HG02763 (cell line): ENCODE results near the gene ABTB2.

Source experiments
- ATAC-seq: cut with Tn5 transposase; IDR thresholded peaks from one replicate; pipeline ENCODE4 v1.9.1; 2021; ENCODE audit warnings: mild to moderate bottlenecking, moderate library complexity; ENCODE audit not compliant: unreplicated experiment

The ABTB2 gene

GRCh38 chr11:34296412-34296811 lies 61.4 kb downstream of the ABTB2 start:
- no peak for ATAC-seq

- no peak for ATAC-seq
These were observed 65.3 kb downstream of the ABTB2 start for GRCh38 chr11:34292546-34292945.

- ATAC-seq: no peak
These were observed 65.7 kb downstream of the ABTB2 start for GRCh38 chr11:34292111-34292510.

- no peak for ATAC-seq
These were observed 66.9 kb downstream of the ABTB2 start for GRCh38 chr11:34290926-34291325.

GRCh38 chr11:34288492-34288891 lies 69.3 kb downstream of the ABTB2 start:
- no peak for ATAC-seq

- no peak for ATAC-seq
These were observed 72.9 kb downstream of the ABTB2 start for GRCh38 chr11:34284811-34285481.

GRCh38 chr11:34284156-34284555 lies 73.7 kb downstream of the ABTB2 start:
- no peak for ATAC-seq

GRCh38 chr11:34280945-34281872 lies 76.6 kb downstream of the ABTB2 start:
- no peak for ATAC-seq

- ATAC-seq: peak; percentile 55
These were observed 79.0 kb downstream of the ABTB2 start for GRCh38 chr11:34278693-34279297.

GRCh38 chr11:34278175-34278574 lies 79.6 kb downstream of the ABTB2 start:
- no peak for ATAC-seq

GRCh38 chr11:34277171-34277570 lies 80.6 kb downstream of the ABTB2 start:
- ATAC-seq: no peak

- ATAC-seq: no peak
These were observed 81.4 kb downstream of the ABTB2 start for GRCh38 chr11:34276352-34276864.

- no peak for ATAC-seq
These were observed 82.3 kb downstream of the ABTB2 start for GRCh38 chr11:34275486-34275885.

- no peak for ATAC-seq
These were observed 83.0 kb downstream of the ABTB2 start for GRCh38 chr11:34274712-34275398.

- no peak for ATAC-seq
These were observed 84.7 kb downstream of the ABTB2 start for GRCh38 chr11:34273099-34273498.

- ATAC-seq: no peak
These were observed 86.1 kb downstream of the ABTB2 start for GRCh38 chr11:34271727-34272126.

- ATAC-seq: no peak
These were observed 87.1 kb downstream of the ABTB2 start for GRCh38 chr11:34270711-34271110.

- ATAC-seq: no peak
These were observed 88.0 kb downstream of the ABTB2 start for GRCh38 chr11:34269694-34270245.

GRCh38 chr11:34268906-34269430 lies 88.8 kb downstream of the ABTB2 start:
- no peak for ATAC-seq

- ATAC-seq: no peak
These were observed 90.4 kb downstream of the ABTB2 start for GRCh38 chr11:34267417-34267816.
